HG02885 (cell line): ENCODE results near the gene ANAPC5.
"Not testable (repeated sequence)": the region's sequence is repeated elsewhere in the genome, so short reads cannot be mapped to it uniquely, and the experiment has no call there.

Experiments used
- ATAC-seq: cut with Tn5 transposase; IDR thresholded peaks from one replicate; pipeline ENCODE4 v1.9.1; 2021; ENCODE audit warnings: mild to moderate bottlenecking; ENCODE audit not compliant: unreplicated experiment, poor library complexity

ANAPC5 gene, protein sequence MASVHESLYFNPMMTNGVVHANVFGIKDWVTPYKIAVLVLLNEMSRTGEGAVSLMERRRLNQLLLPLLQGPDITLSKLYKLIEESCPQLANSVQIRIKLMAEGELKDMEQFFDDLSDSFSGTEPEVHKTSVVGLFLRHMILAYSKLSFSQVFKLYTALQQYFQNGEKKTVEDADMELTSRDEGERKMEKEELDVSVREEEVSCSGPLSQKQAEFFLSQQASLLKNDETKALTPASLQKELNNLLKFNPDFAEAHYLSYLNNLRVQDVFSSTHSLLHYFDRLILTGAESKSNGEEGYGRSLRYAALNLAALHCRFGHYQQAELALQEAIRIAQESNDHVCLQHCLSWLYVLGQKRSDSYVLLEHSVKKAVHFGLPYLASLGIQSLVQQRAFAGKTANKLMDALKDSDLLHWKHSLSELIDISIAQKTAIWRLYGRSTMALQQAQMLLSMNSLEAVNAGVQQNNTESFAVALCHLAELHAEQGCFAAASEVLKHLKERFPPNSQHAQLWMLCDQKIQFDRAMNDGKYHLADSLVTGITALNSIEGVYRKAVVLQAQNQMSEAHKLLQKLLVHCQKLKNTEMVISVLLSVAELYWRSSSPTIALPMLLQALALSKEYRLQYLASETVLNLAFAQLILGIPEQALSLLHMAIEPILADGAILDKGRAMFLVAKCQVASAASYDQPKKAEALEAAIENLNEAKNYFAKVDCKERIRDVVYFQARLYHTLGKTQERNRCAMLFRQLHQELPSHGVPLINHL

DNA sequence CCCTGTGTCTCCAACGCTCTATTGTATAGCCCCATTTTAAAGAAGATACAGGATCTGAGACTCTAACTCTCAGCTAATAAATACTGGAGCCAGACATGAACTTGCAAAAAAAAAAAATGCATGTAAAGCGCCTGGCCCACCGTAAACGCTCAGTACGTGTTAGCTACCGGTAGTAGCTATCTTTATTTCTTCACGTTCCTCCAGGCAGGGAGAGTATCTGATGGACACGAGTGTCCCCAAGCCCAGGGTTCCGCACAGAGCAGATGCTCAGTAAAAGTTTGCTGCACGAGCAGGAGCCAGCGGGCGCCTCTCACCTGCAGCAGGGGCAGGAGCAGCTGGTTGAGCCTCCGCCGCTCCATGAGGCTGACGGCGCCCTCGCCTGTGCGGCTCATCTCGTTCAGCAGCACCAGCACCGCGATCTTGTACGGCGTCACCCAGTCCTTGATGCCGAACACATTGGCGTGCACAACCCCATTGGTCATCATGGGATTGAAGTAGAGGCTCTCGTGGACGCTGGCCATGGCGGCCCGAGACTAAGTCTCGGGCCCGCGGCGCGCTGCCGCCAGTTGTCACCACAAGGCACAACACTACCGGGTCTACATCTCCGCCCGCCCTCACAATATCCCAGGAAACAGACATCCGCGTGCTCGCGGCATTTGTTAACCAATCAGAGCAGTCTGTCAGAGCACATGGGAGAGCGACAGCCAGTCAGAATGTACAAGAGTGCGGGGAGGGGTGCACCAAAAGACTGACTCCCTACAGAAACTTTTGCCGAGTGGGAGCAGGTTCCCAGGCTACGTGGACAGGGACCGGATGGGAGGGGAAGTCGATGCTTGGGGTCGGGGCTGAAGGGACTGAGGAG lies at the start of gene ANAPC5:
ANAPC5 (minus strand) TSS at position 592 of the 862 bp plus-strand sequence; CDS start at position 521, 71 bp downstream.
- ATAC-seq = peak; percentile 97

DNA sequence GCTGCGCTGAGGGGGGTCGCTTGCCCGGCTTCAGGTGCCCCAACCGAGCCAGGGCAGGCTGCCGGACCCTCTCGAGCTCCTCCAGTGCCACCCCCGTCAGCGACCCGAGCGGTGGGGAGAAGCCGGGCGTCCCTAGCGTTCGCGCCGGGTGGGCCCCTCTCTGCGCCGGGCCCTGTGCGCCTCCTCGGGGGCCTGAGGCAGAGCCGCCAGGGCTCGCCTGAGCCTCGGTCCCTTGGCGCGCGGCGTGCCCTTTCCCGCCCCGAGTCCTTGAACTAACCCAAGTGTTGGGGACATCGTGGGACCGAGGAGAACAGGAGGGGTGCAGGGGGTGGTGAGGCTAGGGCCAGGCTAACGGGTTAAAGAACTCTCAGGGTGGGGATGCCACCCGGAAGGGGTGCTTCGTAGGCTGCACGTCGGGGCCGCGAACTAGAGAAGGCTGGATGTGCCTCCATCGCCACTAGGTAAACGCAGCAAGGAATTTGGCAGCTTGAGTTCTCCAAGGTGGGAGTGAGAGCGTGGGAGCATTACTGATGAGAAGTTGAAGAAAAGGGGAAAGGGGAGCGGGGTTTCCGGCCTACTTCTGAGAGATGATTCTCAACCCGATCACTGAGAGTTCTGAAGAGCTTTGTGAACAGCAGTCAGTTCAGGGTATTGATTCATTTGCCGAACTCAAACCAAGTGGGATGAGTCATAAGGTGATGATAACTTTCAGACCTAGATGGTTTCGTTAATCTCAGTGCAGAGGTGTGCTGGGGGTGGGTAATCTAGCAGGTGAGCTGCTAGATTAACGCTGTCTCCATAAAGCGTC lies 48.3 kb upstream of the ANAPC5 start:
- peak; percentile 36 for ATAC-seq

DNA sequence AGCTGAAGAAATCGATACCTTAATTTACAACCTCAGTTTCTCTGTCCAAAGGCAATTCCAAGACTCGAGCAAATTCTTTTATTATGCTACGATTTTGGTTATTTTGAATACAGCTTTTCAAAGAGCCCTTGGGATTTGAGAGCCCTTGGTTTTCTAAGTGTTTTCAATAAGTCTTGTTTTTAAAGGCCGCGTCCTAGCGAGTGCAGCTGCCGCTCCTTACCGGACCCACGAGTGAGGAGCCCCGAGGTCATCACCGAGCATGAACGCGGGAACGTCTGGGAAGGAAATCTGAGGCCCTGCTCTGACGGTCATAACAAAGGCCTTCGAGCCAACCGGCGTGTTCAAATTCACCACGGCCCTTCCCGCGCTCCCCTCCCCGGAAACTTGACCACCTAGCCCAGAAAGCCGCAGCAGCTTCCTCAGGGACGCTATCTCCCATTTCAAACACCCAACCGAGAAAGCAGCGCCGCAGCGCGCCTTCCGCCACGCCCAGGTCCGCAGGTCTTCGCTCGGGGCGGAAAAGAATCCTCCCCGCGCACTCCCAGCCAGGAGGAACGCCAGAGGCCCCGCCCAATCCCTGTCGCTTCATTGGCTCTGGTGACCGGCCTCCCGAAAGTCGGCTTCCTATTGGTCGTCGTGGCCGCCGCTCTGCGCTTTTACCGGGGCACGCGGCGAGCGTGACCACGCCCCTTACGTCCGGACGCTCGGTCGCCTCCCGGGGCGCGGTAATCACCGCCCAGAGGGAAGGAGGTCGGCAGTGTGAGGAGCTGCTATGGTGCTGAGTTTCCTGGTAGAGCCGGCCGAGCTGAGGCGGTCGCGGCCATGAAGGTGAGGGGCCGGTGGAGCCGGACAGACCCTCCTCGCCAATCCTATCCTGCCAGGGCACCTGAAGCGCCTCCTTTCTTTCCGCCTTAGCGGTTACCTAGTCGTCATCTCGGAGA lies 47.5 kb upstream of the ANAPC5 start, which contains the start of gene RNF34:
RNF34 (plus strand) TSS at position 728 of the 941 bp plus-strand sequence; CDS start at position 823, 95 bp downstream.
- ATAC-seq = peak; percentile 93

DNA sequence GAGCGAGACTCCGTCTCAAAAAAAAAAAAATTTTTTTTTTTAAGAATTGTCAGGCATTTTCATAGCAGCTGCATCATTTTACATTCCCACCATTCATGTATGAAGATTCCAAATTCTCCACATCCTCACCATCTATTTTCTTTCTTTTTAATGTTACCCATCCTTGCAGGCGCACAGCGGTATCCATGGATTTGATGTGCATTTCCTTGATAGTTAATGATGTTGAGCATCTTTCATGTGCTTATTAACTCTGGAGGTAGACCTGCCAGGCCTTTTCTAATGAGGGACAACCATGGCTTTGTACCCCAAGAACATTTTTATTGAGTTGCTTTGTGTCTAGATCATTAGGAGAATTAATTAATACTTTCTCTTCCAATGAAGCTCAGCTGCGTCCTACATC lies 46.1 kb upstream of the ANAPC5 start:
- ATAC-seq = no peak

DNA sequence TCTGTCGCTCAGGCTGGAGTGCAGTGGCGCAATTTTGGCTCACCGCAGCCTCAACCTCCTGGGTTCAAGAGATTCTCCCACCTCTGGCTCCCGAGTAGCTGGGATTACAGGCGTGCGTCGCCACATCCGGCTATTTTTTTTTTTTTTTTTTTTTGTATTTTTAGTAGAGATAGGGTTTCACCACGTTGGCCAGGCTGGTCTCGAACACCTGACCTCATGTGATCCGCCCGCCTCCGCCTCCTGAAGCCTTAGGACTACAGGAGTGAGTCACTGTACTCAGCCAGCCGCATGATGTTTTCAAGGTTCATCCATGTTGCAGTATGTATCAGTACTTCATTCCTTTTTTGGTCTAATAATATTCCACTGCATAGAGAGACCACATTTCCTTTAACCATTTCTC lies 45.3 kb upstream of the ANAPC5 start:
- ATAC-seq = no peak

DNA sequence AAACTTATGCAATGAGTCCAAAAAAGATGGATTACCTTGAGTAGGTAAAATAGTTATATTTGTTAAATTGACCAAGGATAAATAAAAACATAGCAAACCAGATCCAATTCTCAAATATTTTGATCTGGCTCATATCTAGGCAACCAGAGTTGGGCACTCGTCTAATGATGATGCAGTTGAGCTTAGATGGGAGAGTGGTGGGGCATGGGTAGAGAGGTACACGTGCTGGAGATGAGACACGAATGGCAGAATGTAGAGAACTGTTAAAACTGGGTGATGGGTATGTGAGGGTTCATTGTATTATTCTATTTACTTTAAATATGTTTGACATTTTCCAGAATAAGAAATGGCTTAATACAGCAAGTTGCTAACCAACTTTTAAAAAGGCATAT lies 40.1 kb upstream of the ANAPC5 start:
- no peak for ATAC-seq

DNA sequence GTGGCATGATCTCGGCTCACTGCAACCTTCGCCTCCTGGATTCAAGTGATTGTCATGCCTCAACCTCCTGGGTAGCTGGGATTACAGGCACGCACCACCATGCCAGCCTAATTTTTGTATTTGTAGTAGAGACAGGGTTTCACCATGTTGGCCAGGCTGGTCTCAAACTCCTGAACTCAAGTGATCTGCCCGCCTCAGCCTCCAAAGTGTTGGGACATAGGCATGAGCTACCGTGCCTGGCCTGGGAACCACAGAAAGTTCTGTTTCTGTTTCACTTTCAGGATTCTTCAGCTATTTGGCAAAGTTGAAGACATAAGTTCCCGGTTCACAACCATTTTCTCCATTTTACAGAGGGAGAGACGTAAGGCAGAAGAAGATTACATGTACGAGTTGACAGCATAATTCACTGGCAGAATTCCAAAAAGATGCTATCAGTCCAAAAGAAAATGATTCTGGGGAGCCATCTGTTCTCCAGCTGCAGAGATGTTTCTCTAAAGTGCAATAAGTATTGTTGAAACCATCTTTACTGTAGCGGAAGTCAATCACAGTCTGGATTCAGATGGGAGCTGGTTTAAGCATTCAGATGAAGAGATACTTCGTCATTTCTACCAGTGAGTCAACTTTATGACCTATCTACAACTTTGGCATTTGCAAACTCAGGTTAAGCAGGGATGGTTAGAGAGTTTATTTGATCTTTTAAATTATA lies 39.6 kb upstream of the ANAPC5 start:
- no peak for ATAC-seq

DNA sequence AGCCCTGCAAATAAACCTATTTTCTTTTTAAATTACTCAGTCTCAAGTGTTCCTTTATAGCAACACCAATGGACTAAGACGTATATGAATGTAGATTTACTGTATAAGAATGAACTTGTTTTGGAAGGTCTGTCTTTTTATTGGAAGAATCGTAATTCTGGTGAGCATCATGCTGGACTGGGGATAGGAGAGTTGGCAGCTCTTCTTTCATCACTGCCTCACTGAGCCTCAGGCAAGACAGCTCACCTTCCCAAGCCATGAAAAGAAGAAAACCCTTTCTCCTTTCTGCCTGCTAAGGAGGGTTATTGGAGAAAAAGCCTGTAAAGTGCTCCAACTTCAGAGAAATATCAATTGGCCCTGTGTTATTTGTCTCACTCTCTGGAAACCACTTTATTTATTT lies 38.6 kb upstream of the ANAPC5 start:
- ATAC-seq = no peak

DNA sequence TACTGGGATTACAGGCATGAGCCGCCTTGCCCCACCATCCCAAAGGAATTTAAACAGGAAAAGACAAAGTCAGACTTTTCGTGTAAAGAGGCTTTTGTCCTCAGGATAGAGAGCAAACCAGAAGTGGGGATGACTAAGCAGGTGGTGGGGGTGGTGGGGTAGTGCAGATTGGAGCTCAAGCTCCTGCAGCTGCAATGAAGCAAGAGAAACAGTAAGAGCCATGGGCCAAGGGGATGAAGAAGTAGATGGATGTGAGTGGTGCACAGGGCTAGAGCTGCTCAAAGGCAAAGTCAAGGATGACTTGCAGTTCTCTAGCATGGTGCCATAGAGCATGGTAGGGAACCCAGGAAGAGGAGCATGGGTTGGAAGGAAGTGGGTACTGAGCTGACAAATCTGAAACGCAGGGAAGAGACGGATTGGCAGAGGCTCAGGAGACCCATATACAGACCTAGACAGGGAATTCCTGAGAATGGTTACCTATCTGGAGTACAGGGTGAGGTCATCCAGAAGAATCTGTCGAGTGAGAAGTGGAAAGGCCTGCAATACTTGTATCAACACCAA lies 36.3 kb upstream of the ANAPC5 start:
- ATAC-seq = no peak

DNA sequence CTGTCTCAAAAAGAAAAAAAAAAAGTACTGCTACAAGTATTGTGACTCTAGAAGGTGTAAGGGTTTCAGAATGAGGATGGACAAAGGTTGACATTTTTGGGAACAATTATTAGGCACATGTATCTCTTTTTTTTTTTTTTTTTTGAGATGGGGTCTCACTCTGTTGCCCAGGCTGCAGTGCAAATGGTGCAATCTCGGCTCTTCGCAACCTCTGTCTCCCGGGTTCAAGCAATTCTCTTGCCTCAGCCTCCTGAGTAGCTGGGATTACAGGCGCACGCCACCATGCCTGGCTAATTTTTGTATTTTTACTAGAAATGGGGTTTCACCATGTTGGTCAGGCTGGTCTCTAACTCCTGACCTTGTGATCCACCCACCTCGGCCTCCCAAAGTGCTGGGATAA lies 32.7 kb upstream of the ANAPC5 start:
- ATAC-seq = not testable (repeated sequence)

DNA sequence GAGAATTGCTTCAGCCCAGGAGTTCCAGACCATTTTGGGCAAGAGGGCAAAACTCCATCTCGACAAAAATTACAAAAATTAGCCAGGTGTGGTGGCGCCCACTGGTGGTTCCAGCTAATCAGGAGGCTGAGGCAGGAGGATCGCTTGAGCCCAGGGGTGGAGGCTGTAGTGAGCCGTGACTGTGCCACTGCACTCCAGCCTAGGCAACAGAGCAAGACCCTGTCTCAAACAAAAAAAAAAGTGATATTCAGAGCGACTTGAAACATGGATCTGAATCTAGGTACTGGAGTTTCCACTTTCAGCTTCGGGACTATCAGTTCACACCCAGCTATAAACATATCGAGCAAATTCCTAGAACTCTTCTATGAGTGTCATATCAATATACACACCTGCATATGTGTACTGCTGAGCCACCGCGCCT lies 31.4 kb upstream of the ANAPC5 start:
- ATAC-seq = no peak

DNA sequence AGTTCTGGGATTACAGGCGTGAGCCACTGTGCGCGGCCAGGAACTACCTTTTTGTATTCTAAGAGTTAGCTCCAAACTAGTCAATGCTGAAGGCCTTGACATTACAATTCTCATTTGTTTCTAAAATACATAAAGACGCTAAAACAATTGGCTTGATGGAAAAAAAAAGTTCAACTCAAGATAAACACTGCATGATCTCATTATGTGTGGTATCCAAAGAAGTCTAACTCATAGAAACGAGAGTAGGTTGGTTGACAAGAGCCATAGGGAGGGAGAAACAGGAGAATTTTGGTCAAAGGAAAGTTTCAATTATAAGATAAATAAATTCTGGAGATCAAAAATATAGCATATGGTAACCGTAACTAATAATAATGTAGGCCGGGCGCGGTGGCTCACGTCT lies 27.7 kb upstream of the ANAPC5 start:
- ATAC-seq = no peak

DNA sequence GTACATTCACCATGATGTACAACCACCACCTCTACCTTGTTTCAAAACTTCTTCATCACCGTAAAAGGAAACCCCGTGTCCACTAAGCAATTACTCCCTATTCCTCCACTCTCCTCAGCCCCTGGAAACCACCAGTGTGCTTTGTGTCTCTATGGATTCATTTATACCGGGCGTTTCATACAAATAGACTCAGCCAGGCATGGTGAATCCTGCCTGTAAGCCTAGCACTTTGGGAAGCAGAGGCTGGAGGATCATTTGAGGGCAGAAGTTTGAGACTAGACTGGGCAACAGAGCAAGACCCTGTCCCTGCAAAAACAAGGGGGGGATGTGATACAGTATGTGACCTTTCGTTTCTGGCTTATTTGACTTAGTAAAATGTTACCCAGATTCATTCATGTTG lies 26.5 kb upstream of the ANAPC5 start:
- no peak for ATAC-seq

DNA sequence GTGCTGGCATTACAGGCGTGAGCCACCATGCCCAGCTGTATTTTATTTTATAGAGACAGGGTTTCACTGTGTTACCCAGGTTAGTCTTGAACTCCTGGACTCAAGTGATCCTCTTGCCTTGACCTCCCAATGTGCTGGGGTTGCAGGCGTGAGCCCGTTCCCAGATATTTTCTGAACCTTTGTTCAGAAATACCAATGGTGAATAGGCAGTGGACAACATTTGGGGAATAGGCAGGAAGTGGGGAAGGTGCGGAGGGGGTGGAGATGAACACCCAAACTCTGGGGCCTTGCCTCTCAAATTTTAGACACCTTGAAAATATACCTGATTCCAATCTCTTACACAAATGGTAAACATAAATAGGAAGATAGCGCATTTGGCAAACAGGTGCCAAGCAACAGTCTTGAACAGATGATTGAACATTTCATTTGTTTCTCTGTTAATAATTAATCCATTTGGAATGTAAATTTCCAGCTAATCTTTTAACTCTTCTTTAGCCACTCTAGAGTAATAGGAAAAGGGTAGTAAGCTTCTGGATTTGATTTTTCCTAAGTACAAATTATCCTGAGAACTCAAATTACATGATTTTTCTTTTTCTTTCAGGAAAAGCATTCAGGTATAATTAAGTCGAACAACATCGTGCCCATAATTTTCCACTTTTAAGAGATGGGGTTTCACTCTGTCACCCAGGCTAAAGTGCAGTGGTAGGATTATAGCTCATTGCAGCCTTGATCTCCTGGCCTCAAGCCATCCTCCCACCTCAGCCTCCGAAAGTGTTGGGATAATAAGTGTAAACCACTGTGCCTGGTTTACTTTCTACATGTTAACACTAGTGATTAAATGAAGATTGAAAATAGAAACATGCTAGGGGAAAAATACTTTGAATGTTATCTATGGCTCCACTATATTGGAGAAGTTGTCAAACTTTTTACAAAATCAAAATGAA lies 24.8 kb upstream of the ANAPC5 start:
- ATAC-seq = no peak

DNA sequence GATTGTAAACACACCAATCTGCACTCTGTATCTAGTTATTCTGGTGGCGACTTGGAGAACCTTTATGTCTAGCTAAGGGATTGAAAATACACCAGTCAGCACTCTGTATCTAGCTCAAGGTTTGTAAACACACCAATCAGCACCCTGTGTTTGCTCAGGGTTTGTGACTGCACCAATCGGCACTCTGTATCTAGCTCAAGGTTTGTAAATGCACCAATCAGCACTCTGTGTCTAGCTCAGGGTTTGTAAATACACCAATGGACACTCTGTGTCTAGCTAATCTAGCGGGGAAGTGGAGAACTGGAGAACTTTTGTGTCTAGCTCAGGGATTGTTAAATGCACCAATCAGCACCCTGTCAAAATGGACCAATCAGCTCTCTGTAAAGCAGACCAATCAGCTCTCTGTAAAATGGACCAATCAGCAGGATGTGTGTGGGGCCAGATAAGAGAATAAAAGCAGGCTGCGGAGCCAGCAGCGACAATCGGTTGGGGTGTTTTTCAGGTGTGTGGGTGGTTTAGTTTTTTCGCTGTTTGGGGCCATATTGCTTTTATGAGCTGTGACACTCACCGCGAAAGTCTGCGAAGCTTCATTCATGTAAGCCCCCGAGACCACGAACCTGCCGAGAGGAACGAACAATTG lies 22.9 kb upstream of the ANAPC5 start:
- ATAC-seq = not testable (repeated sequence)

DNA sequence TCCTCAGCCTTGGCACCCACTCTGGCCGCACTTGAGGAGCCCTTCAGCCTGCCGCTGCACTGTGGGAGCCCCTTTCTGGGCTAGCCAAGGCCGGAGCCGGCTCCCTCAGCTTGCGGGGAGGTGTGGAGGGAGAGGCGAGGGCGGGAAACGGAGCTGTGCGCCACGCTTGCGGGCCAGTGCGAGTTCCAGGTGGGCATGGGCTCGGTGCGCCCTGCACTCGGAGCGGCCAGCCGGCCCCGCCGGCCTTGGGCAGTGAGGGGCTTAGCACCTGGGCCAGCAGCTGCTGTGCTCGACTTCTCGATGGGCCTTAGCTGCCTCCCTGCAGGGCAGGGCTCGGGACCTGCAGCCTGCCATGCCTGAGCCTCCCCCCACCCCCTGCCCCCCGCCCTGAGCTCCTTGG lies 22.1 kb upstream of the ANAPC5 start:
- ATAC-seq = not testable (repeated sequence)
